Measurements from ENCODE around the gene LRWD1. TPM values are rescaled to one million over a fixed set of nuclear protein-coding genes. Genes with fewer than 3 reads are reported as not detected.

The LRWD1 gene
- total and polyA plus RNA-seq, 7 donors: 7.2 to 19.4 (median 13.4) TPM

- H3K27ac ChIP-seq: peak overlapping the region in 3 of 4 donors; percentile 32 to 49 (median 47)
These were observed 38.3 kb upstream of the LRWD1 start for GRCh38 chr7:102426268-102427018.

GRCh38 chr7:102427019-102427405 lies 37.8 kb upstream of the LRWD1 start:
- no peak overlapping the region for H3K4me3 ChIP-seq
- no peak for DNase-seq
- intact Hi-C loops (cut with DNase I): no loop called here
- TF ChIP-seq POLR2AphosphoS5 (IDR thresholded peaks at IDR 0.05) (no peak), CTCF (IDR thresholded peaks at IDR 0.05) (no peak), EP300 (IDR thresholded peaks at IDR 0.05) (no peak), POLR2A (IDR thresholded peaks at IDR 0.05) (no peak)
- no peaks in the 10 kb centered on the region for H3K9me3 ChIP-seq
- H3K36me3 ChIP-seq: peaks cover 0 to 52% (median 24%) of the 10 kb centered on the region in 4 donors
- peak overlapping the region in 2 of 4 donors; percentile 32 to 47 for H3K27ac ChIP-seq
- H3K27me3 ChIP-seq: no peaks in the 10 kb centered on the region
- 71 to 86% methylated on average over 5 of the region's 5 CpGs for WGBS, 2 donors
- H3K4me1 ChIP-seq: peaks cover 0 to 10% (median 8%) of the 10 kb centered on the region in 4 donors

More at GRCh38 chr7:102426268-102427018, 38.3 kb upstream of the LRWD1 start:
- WGBS, 2 donors: 51 to 80% methylated on average over 16 of the region's 16 CpGs
- H3K27me3 ChIP-seq: no peaks in the 10 kb centered on the region
- no peaks in the 10 kb centered on the region for H3K9me3 ChIP-seq
- H3K4me3 ChIP-seq: no peak overlapping the region
- H3K4me1 ChIP-seq: peaks cover 0 to 4% (median 2%) of the 10 kb centered on the region in 4 donors
- no peak for TF ChIP-seq POLR2A (IDR thresholded peaks at IDR 0.05)
- no peak for TF ChIP-seq CTCF (IDR thresholded peaks at IDR 0.05)
- intact Hi-C loops (cut with DNase I): no loop called here
- H3K36me3 ChIP-seq: peaks cover 0 to 55% (median 25%) of the 10 kb centered on the region in 4 donors
- DNase-seq: no peak

GRCh38 chr7:102429141-102429899 lies 35.5 kb upstream of the LRWD1 start:
- peaks cover 0 to 32% (median 21%) of the 10 kb centered on the region in 4 donors for H3K36me3 ChIP-seq
- intact Hi-C loops (cut with DNase I): no loop called here
- H3K27me3 ChIP-seq: no peaks in the 10 kb centered on the region
- H3K4me3 ChIP-seq: no peak overlapping the region
- DNase-seq: no peak
- no peaks in the 10 kb centered on the region for H3K9me3 ChIP-seq
- TF ChIP-seq CTCF (IDR thresholded peaks at IDR 0.05) (no peak), EP300 (IDR thresholded peaks at IDR 0.05) (no peak), POLR2A (IDR thresholded peaks at IDR 0.05) (no peak), POLR2AphosphoS5 (IDR thresholded peaks at IDR 0.05) (no peak)
- WGBS, 2 donors: 95 to 97% methylated on average over 10 of the region's 10 CpGs
- H3K4me1 ChIP-seq: peaks cover 0 to 28% (median 25%) of the 10 kb centered on the region in 4 donors
- no peak overlapping the region for H3K27ac ChIP-seq

- TF ChIP-seq CTCF (IDR thresholded peaks at IDR 0.05) (no peak), POLR2A (IDR thresholded peaks at IDR 0.05) (no peak), EP300 (IDR thresholded peaks at IDR 0.05) (no peak), POLR2AphosphoS5 (IDR thresholded peaks at IDR 0.05) (no peak)
- H3K4me1 ChIP-seq: peaks cover 0 to 30% (median 29%) of the 10 kb centered on the region in 4 donors
- H3K27ac ChIP-seq: peak overlapping the region; percentile 18 to 75 (median 40)
- peaks cover 0 to 7% (median 4%) of the 10 kb centered on the region in 4 donors for H3K36me3 ChIP-seq
- no peaks in the 10 kb centered on the region for H3K9me3 ChIP-seq
- no peak overlapping the region for H3K4me3 ChIP-seq
- DNase-seq: no peak
- H3K27me3 ChIP-seq: no peaks in the 10 kb centered on the region
- intact Hi-C loops (cut with DNase I): no loop called here
- WGBS, 2 donors: 7 to 17% methylated on average over 17 of the region's 17 CpGs
These were observed 33.0 kb upstream of the LRWD1 start for GRCh38 chr7:102431617-102432298.

Data from sigmoid colon (tissue), 7 donors.